T-cell (primary cell): ENCODE measurements around the gene C19orf85. TPM values are rescaled to one million over a fixed set of nuclear protein-coding genes. Genes with fewer than 3 reads are reported as not detected.
A peak's percentile ranks its signal among the peaks of the same experiment; 100 is the strongest.
"Not testable (repeated sequence)": the region's sequence is repeated elsewhere in the genome, so short reads cannot be mapped to it uniquely, and the experiment has no call there.

Source experiments
- ATAC-seq, 4 experiments: fragments of 200-7000 bp in 3 of 4; fragments of 150-1000 bp in 1 of 4; cut with Tn5 transposase; replicated peaks in 1 of 4; 1 replicate in 3 of 4; 2 replicates in 1 of 4; pipeline ENCODE4 v1.10.0; 2021; ENCODE audit warnings: moderate library complexity in 3 of 4, mild to moderate bottlenecking in 2 of 4, moderate number of reproducible peaks in 1 of 4
- CTCF ChIA-PET, 2 donors: fragments of 300-600 bp; sonication (Branson Sonifier 250); formaldehyde crosslinking; loops; one replicate each; lab custom pipeline; 2022; ENCODE audit warnings: antibody characterized with exemption in 2 of 2; lab: Charles Lee
- POLR2A ChIA-PET, 2 donors: fragments of 300-600 bp; sonication (Branson Sonifier 250); formaldehyde crosslinking; loops; one replicate each; lab custom pipeline; 2022; ENCODE audit warnings: antibody characterized with exemption in 2 of 2; lab: Charles Lee
- DNase-seq, 35 experiments: peaks; one replicate each; pipeline versions ENCODE4 v3.0.0 to v3.0.0-alpha.2; 2013 to 2023
- H3K27ac ChIP-seq: one replicate; pipeline ENCODE4 v1.5.1; 2013; ENCODE audit warnings: low read length
- H3K27me3 ChIP-seq, 2 experiments: replicated peaks in 1 of 2; 1 replicate in 1 of 2; 2 replicates in 1 of 2; pipeline versions ENCODE4 v1.6.1 to v1.7.0; 2013; ENCODE audit warnings: low read length in 1 of 2, mixed read lengths in 1 of 2; ENCODE audit not compliant: control insufficient read depth in 2 of 2, insufficient read depth in 2 of 2; ENCODE audit errors: extremely low read depth in 1 of 2
- H3K36me3 ChIP-seq, 2 donors: 1 replicate in 1 of 2; 2 replicates in 1 of 2; pipeline versions ENCODE4 v1.6.1 to v1.7.0; 2013; ENCODE audit warnings: low read length in 1 of 2; ENCODE audit not compliant: control insufficient read depth in 2 of 2, insufficient read depth in 1 of 2; ENCODE audit errors: extremely low read depth in 1 of 2
- H3K4me1 ChIP-seq, 2 experiments: 1 replicate in 1 of 2; 2 replicates in 1 of 2; pipeline versions ENCODE4 v1.6.1 to v1.7.0; 2013; ENCODE audit warnings: low read length in 2 of 2, mixed read lengths in 1 of 2; ENCODE audit not compliant: insufficient read depth in 2 of 2, control insufficient read depth in 1 of 2; ENCODE audit errors: extremely low read depth in 1 of 2
- H3K4me3 ChIP-seq, 2 donors: 1 replicate in 1 of 2; 2 replicates in 1 of 2; pipeline versions ENCODE4 v1.5.1 to v1.7.0; 2013; ENCODE audit warnings: mild to moderate bottlenecking in 2 of 2, low read length in 1 of 2, moderate library complexity in 1 of 2; ENCODE audit not compliant: control insufficient read depth in 1 of 2; ENCODE audit errors: extremely low read depth in 1 of 2
- H3K9me3 ChIP-seq: 2 replicates; pipeline ENCODE4 v1.7.0; 2013
- H3K27ac Mint-ChIP-seq, 2 donors: one replicate each; pipeline ENCODE4 v1.8.0; 2020 to 2021; ENCODE audit warnings: mild to moderate bottlenecking in 2 of 2, mixed read lengths in 2 of 2
- H3K27me3 Mint-ChIP-seq, 2 donors: one replicate each; pipeline ENCODE4 v1.8.0; 2021 to 2022; ENCODE audit warnings: mixed read lengths in 2 of 2
- H3K36me3 Mint-ChIP-seq: one replicate; pipeline ENCODE4 v1.8.0; 2021; ENCODE audit warnings: mixed read lengths
- H3K4me1 Mint-ChIP-seq, 3 donors: one replicate each; pipeline ENCODE4 v1.8.0; 2020 to 2022; ENCODE audit warnings: mixed read lengths in 3 of 3, mild to moderate bottlenecking in 1 of 3
- H3K4me3 Mint-ChIP-seq, 3 donors: one replicate each; pipeline ENCODE4 v1.8.0; 2020 to 2022; ENCODE audit warnings: mild to moderate bottlenecking in 3 of 3, mixed read lengths in 3 of 3, moderate library complexity in 3 of 3
- H3K9me3 Mint-ChIP-seq, 3 donors: one replicate each; pipeline ENCODE4 v1.8.0; 2020 to 2022; ENCODE audit warnings: mixed read lengths in 3 of 3
- WGBS: methylation state at CpG from one replicate; pipeline ENCODE4 v1.1.5; 2013; ENCODE audit warnings: missing lambda C conversion rate; ENCODE audit not compliant: insufficient coverage; 5-methylcytosine and 5-hydroxymethylcytosine counted together
- total RNA-seq, 35 experiments: library from RNA in 6 of 35; stranded (reverse) in 6 of 35; fragments of 120-200 nt in 1 of 35; gene quantifications; one replicate each; pipeline versions ENCODE4 v1.2.1 to v1.2.4 and lab custom pipeline; 2013 to 2026

C19orf85 gene
- total RNA-seq, 5 donors from 2014 or later (not counting 1 experiment from before 2014, with no cell fraction given) = not detected

- H3K4me3 ChIP-seq = no peak overlapping the region
- WGBS = 84% methylated on average over 7 of the region's 9 CpGs
- no peaks in the 10 kb centered on the region for H3K27me3 Mint-ChIP-seq
- no peak for DNase-seq
- H3K36me3 Mint-ChIP-seq = no peaks in the 10 kb centered on the region
- H3K27ac ChIP-seq = no peak overlapping the region
- no peaks in the 10 kb centered on the region for H3K36me3 ChIP-seq
- no peaks in the 10 kb centered on the region for H3K9me3 ChIP-seq
- peaks cover 10 to 22% (median 13%) of the 10 kb centered on the region in 3 donors for H3K4me1 Mint-ChIP-seq
- no peak for ATAC-seq
- CTCF ChIA-PET = interaction anchor here (0.8 to 2.1 kb wide), 2 partner anchors 25 to 207 kb away, joined by 3 to 21 read pairs; no protein-coding TSS in a partner anchor
- H3K9me3 Mint-ChIP-seq = no peaks in the 10 kb centered on the region
- peaks cover 0 to 15% of the 10 kb centered on the region in 2 experiments for H3K4me1 ChIP-seq
- peaks cover 0 to 6% of the 10 kb centered on the region in 2 experiments for H3K27me3 ChIP-seq
- no peak overlapping the region for H3K27ac Mint-ChIP-seq
- POLR2A ChIA-PET = no interaction called here
- H3K4me3 Mint-ChIP-seq = peak overlapping the region in 2 of 3 donors; percentile 73
These were observed 37.8 kb upstream of the C19orf85 start for GRCh38 chr19:55502197-55502952.

DNA sequence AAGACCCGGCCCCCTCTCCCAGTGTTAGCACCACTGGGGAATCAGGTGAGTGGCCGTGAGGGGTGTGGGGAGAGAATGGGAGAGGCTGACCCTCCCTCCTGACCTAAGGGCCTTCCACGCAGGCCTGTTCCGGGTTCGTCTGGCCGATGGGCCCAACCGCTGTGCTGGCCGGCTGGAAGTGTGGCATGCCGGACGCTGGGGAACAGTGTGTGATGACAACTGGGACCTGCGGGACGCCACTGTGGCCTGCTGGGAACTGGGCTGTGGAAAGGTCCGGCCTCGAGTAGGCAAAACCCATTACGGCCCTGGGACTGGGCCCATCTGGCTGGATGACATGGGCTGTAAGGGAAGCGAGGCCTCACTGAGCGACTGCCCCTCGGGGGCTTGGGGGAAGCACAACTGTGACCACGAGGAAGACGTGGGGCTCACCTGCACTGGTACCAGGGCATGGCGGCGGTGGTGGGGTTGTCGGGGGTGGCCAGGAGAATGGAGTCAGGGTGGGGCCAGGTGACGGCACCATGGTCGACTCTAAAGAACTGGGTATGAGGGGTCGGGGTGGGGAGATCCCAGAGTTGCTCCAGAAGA, 35.9 kb upstream of the C19orf85 start:
- H3K4me1 Mint-ChIP-seq = peaks cover 10 to 22% (median 13%) of the 10 kb centered on the region in 3 donors
- 93% methylated on average over 20 of the region's 26 CpGs for WGBS

DNA sequence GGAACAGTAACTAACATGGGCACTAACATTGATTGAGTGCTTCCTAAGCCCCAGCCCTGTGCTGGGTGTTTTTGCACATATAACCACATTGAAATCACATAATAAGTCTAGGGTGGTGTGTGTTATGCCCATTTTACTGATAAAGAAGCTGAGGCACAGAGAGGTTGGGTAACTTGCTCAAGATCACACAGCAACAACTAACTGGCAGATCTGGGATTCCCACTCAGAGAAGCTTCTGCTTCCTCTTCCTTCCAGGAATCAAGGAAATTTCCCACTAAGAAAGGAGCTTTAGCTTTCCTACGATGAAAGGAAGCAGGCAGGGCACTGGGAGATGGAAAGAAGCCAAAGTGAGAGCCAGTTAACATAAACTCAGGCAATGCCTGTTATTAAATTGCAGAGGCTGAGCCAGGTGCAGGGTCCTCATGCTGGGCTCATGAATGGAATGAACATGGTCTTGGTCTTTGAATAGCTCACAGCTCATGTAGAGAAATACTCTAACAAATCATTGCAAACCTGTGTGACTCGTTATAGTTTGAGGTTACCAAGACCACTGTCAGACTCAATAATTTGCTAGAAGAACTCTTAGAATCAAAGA, 33.8 kb upstream of the C19orf85 start:
- Histone ChIP-seq H3K27ac (no peak overlapping the region), H3K4me1 (peaks cover 0 to 7% of the 10 kb centered on the region in 2 experiments), H3K9me3 (no peaks in the 10 kb centered on the region), H3K27me3 (peaks cover 0 to 12% of the 10 kb centered on the region in 2 experiments), H3K4me3 (no peak overlapping the region), H3K36me3 (no peaks in the 10 kb centered on the region)
- H3K36me3 Mint-ChIP-seq = no peaks in the 10 kb centered on the region
- no peaks in the 10 kb centered on the region for H3K9me3 Mint-ChIP-seq
- DNase-seq = no peak
- peaks cover 3 to 14% (median 12%) of the 10 kb centered on the region in 3 donors for H3K4me1 Mint-ChIP-seq
- ChIA-PET POLR2A (no interaction called here), CTCF (interaction anchor here (0.6 kb wide), 2 partner anchors 357 to 1437 kb away, joined by 3 to 9 read pairs; no protein-coding TSS in a partner anchor)
- H3K27me3 Mint-ChIP-seq = peaks cover 0 to 7% of the 10 kb centered on the region in 2 donors
- no peak for ATAC-seq
- WGBS = no CpG with 5 or more reads among the region's 2 CpGs
- no peak overlapping the region for H3K4me3 Mint-ChIP-seq
- no peak overlapping the region for H3K27ac Mint-ChIP-seq

More for the DNA sequence above, 35.9 kb upstream of the C19orf85 start:
- CTCF ChIA-PET = no interaction called here
- Mint-ChIP-seq H3K36me3 (no peaks in the 10 kb centered on the region), H3K27me3 (peaks cover 0 to under 1% of the 10 kb centered on the region in 2 donors), H3K4me3 (no peak overlapping the region), H3K27ac (no peak overlapping the region), H3K9me3 (no peaks in the 10 kb centered on the region)
- H3K9me3 ChIP-seq = no peaks in the 10 kb centered on the region
- H3K36me3 ChIP-seq = no peaks in the 10 kb centered on the region
- no peak overlapping the region for H3K27ac ChIP-seq
- H3K27me3 ChIP-seq = no peaks in the 10 kb centered on the region
- ATAC-seq (no peak), DNase-seq (no peak)
- peaks cover 0 to 15% of the 10 kb centered on the region in 2 experiments for H3K4me1 ChIP-seq
- no peak overlapping the region for H3K4me3 ChIP-seq
- POLR2A ChIA-PET = no interaction called here

GRCh38 chr19:55497763-55498162, 33.2 kb upstream of the C19orf85 start:
- Mint-ChIP-seq H3K36me3 (no peaks in the 10 kb centered on the region), H3K4me3 (no peak overlapping the region), H3K27me3 (peaks cover 4 to 11% of the 10 kb centered on the region in 2 donors), H3K4me1 (peaks cover 0 to 10% (median 9%) of the 10 kb centered on the region in 3 donors), H3K9me3 (no peaks in the 10 kb centered on the region), H3K27ac (no peak overlapping the region)
- Histone ChIP-seq H3K27ac (no peak overlapping the region), H3K36me3 (no peaks in the 10 kb centered on the region), H3K4me3 (no peak overlapping the region), H3K4me1 (peaks cover 0 to 3% of the 10 kb centered on the region in 2 experiments), H3K27me3 (peaks cover 0 to 18% of the 10 kb centered on the region in 2 experiments), H3K9me3 (no peaks in the 10 kb centered on the region)
- POLR2A ChIA-PET = no interaction called here
- CTCF ChIA-PET = interaction anchor here in 1 of 2 donors (0.6 kb wide), 1 partner anchor 1436 kb away, joined by 3 read pairs; no protein-coding TSS in a partner anchor
- ATAC-seq = no peak
- WGBS = 90% methylated on average over 10 of the region's 13 CpGs
- DNase-seq = no peak

DNA sequence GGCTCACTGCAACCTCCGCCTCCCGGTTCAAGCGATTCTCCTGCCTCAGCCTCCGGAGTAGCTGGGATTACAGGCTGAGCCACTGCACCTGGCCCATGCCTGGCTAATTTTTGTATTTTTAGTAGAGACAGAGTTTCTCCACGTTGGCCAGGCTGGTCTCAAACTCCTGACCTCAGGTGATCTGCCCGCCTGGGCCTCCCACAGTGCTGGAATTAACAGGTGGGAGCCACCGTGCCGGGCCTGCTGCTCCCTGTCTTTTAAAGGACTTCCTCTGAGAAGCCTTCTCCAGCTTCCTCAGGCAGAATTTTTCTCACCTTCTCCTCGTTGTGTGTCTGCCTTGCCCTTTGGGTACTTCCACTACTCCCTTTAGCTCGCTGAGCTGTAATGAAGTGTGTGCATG, 32.3 kb upstream of the C19orf85 start:
- H3K4me1 ChIP-seq, H3K9me3 Mint-ChIP-seq, H3K9me3 ChIP-seq, H3K4me3 ChIP-seq, H3K36me3 ChIP-seq, POLR2A ChIA-PET, H3K27ac ChIP-seq, H3K36me3 Mint-ChIP-seq, DNase-seq, H3K4me1 Mint-ChIP-seq, CTCF ChIA-PET, H3K27ac Mint-ChIP-seq, ATAC-seq, H3K4me3 Mint-ChIP-seq: not testable (repeated sequence)
- 86% methylated on average over 8 of the region's 10 CpGs for WGBS
- peaks cover 0 to 27% of the 10 kb centered on the region in 2 experiments for H3K27me3 ChIP-seq
- H3K27me3 Mint-ChIP-seq = peaks cover 4 to 16% of the 10 kb centered on the region in 2 donors

DNA sequence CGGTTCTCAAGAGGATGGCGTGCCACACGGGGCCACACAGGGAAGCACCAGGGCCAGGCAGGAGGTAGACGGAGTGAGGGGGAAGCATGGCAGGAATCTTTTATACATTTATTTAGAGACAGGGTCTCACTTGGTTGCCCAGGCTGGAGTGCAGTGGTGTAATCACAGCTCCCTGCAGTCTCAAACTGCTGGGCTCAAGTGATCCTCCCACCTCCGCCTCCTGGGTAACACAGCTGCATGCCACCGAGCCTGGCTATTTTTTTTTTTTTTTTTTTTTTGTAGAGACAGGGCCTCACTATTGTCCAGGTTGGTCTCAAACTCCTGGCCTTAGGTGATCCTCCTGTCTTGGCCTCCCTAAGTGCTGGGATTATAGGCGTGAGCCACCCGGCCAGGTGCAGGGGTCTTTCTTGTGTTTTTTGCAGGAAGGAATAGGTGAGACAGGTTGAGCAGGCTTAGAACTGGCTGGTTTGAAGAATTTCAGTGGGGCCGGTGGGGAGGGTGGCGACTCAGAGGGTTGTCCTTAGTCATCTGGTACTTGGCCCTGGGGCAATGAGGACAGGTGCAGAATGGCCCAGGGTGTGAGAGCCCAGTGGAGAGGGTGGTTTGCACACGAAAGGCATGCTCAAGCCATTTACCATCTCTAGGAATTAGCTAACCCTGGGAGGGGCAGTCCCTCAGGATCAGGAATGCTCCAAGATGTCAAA, 31.2 kb upstream of the C19orf85 start:
- ATAC-seq = no peak
- Histone ChIP-seq H3K27ac (no peak overlapping the region), H3K27me3 (peaks cover 0 to 37% of the 10 kb centered on the region in 2 experiments), H3K4me1 (peaks cover 0 to 3% of the 10 kb centered on the region in 2 experiments), H3K4me3 (no peak overlapping the region), H3K36me3 (no peaks in the 10 kb centered on the region), H3K9me3 (no peaks in the 10 kb centered on the region)
- H3K36me3 Mint-ChIP-seq = no peaks in the 10 kb centered on the region
- H3K27me3 Mint-ChIP-seq = peaks cover 4 to 19% of the 10 kb centered on the region in 2 donors
- ChIA-PET POLR2A (interaction anchor here in 1 of 2 donors (0.6 kb wide), 1 partner anchor 9 kb away, joined by 3 read pairs; no protein-coding TSS in a partner anchor), CTCF (no interaction called here)
- no peak overlapping the region for H3K4me3 Mint-ChIP-seq
- no peak overlapping the region for H3K27ac Mint-ChIP-seq
- no peaks in the 10 kb centered on the region for H3K9me3 Mint-ChIP-seq
- 86% methylated on average over 7 of the region's 11 CpGs for WGBS
- DNase-seq = no peak
- H3K4me1 Mint-ChIP-seq = peaks cover 0 to 3% (median 0%) of the 10 kb centered on the region in 3 donors
